GM18858 (cell line): ENCODE measurements around the gene SLC16A10.
"Not testable (repeated sequence)": the region's sequence is repeated elsewhere in the genome, so short reads cannot be mapped to it uniquely, and the experiment has no call there.

Experiments
- ATAC-seq: cut with Tn5 transposase; IDR thresholded peaks from one replicate; pipeline ENCODE4 v1.9.1; 2021; ENCODE audit not compliant: unreplicated experiment

Gene SLC16A10

GRCh38 chr6:111184827-111185532 lies 97.7 kb downstream of the SLC16A10 start:
- no peak for ATAC-seq

GRCh38 chr6:111185954-111186353 lies 98.7 kb downstream of the SLC16A10 start:
- ATAC-seq, result no peak

GRCh38 chr6:111187874-111188273 lies 100.6 kb downstream of the SLC16A10 start:
- no peak for ATAC-seq

GRCh38 chr6:111189666-111190210 lies 102.4 kb downstream of the SLC16A10 start:
- not testable (repeated sequence) for ATAC-seq

GRCh38 chr6:111190637-111191036 lies 103.3 kb downstream of the SLC16A10 start:
- ATAC-seq, result no peak

GRCh38 chr6:111191136-111191535 lies 103.8 kb downstream of the SLC16A10 start:
- not testable (repeated sequence) for ATAC-seq

- no peak for ATAC-seq
Observed at GRCh38 chr6:111192911-111193555, 105.7 kb downstream of the SLC16A10 start.

- ATAC-seq, result no peak
Observed at GRCh38 chr6:111195656-111196055, 108.4 kb downstream of the SLC16A10 start.

GRCh38 chr6:111198841-111199240 lies 111.5 kb downstream of the SLC16A10 start:
- ATAC-seq, result no peak

GRCh38 chr6:111199935-111200334 lies 112.6 kb downstream of the SLC16A10 start:
- ATAC-seq, result no peak

- ATAC-seq, result no peak
Observed at GRCh38 chr6:111200350-111201243, 113.3 kb downstream of the SLC16A10 start.

- no peak for ATAC-seq
Observed at GRCh38 chr6:111201244-111201554, 113.9 kb downstream of the SLC16A10 start.

GRCh38 chr6:111201764-111202163 lies 114.5 kb downstream of the SLC16A10 start:
- ATAC-seq, result no peak

GRCh38 chr6:111203539-111203938 lies 116.2 kb downstream of the SLC16A10 start:
- not testable (repeated sequence) for ATAC-seq

GRCh38 chr6:111204305-111204704 lies 117.0 kb downstream of the SLC16A10 start:
- ATAC-seq, result no peak

- no peak for ATAC-seq
Observed at GRCh38 chr6:111204881-111205280, 117.6 kb downstream of the SLC16A10 start.

GRCh38 chr6:111205502-111205901 lies 118.2 kb downstream of the SLC16A10 start:
- ATAC-seq, result no peak

GRCh38 chr6:111207141-111207858 lies 120.0 kb downstream of the SLC16A10 start:
- ATAC-seq, result no peak

GRCh38 chr6:111208933-111209332 lies 121.6 kb downstream of the SLC16A10 start:
- ATAC-seq, result no peak

- peak; percentile 66 for ATAC-seq
Observed at GRCh38 chr6:111210194-111210728, 123.0 kb downstream of the SLC16A10 start.
